K562 (cell line): ENCODE results near the gene RHOB. TPM values are rescaled to one million over a fixed set of nuclear protein-coding genes. Genes with fewer than 3 reads are reported as not detected.

Source experiments
- CREM ChIP-seq: IDR thresholded peaks from 2 replicates; pipeline ENCODE4 v1.6.1; 2014; ENCODE audit warnings: antibody characterized with exemption, low read depth
- ILK ChIP-seq: fragments of 450-650 bp; IDR thresholded peaks from 2 replicates; pipeline ENCODE4 v1.6.1; 2016; ENCODE audit warnings: missing genetic modification characterization, low read depth, mild to moderate bottlenecking, missing compliant biosample characterization, moderate library complexity, borderline replicate concordance
- POLR2G ChIP-seq: fragments of 200-400 bp; formaldehyde crosslinking; IDR thresholded peaks from 2 replicates; pipeline ENCODE4 v1.6.1; 2017; ENCODE audit warnings: low read depth, mild to moderate bottlenecking, antibody characterized with exemption, low read length, moderate library complexity
- POU5F1 ChIP-seq: fragments of 150-350 bp; IDR thresholded peaks from 2 replicates; pipeline ENCODE4 v1.6.1; 2014; ENCODE audit warnings: borderline replicate concordance, low read length, low read depth, mild to moderate bottlenecking; ENCODE audit not compliant: partially characterized antibody
- SMAD2 ChIP-seq: fragments of 150-350 bp; IDR thresholded peaks from 2 replicates; pipeline ENCODE4 v1.6.1; 2014; ENCODE audit warnings: low read depth, mild to moderate bottlenecking, low read length
- SP2 ChIP-seq: IDR thresholded peaks from 2 replicates; pipeline ENCODE4 v1.6.1; 2011; ENCODE audit warnings: mild to moderate bottlenecking, low read depth, low read length, moderate library complexity; ENCODE audit not compliant: poor library complexity, severe bottlenecking; ENCODE audit errors: extremely low read depth
- ZBED1 ChIP-seq: IDR thresholded peaks from 2 replicates; pipeline ENCODE4 v1.6.1; 2014
- ZBTB7A ChIP-seq: IDR thresholded peaks from 2 replicates; pipeline ENCODE4 v1.6.1; 2011; ENCODE audit warnings: low read depth, mild to moderate bottlenecking, low read length, moderate library complexity, borderline replicate concordance; ENCODE audit not compliant: control insufficient read depth
- polyA plus RNA-seq, 8 experiments: library from polyadenylated mRNA; depleted of rRNA in 4 of 8; stranded (reverse) in 5 of 8; unstranded in 3 of 8; fragments of >200 nt; fragmentation: Nextera tagmentation in 2 of 8; fragmentation: Illumina TruSeq in 1 of 8; extraction: Ambion mirVana in 2 of 8; extraction: Trizol in 1 of 8; gene quantifications; 2 replicates each; pipeline versions ENCODE4 v1.2.1 to v1.2.3, GENCODE V29; 2011 to 2014; ENCODE audit warnings: inconsistent platforms in 1 of 8, missing spikeins in 1 of 8
- total RNA-seq, 7 experiments: library from RNA; depleted of rRNA in 6 of 7; stranded (reverse); fragments of >200 nt in 6 of 7; fragmentation: Illumina TruSeq in 2 of 7; extraction: Trizol in 2 of 7; gene quantifications; 2 replicates each; pipeline versions ENCODE4 v1.2.1 to v1.2.3, GENCODE V29; 2011 to 2021; ENCODE audit warnings: low replicate concordance in 1 of 7
- TF ChIP-seq, protein P1 (sequence below): sonication (generic); formaldehyde crosslinking; IDR thresholded peaks from 2 replicates; pipeline ENCODE4 v1.8.0; 2022; ENCODE audit warnings: mild to moderate bottlenecking, low read depth, missing genetic modification reagents
- TF ChIP-seq, protein P2 (sequence below): fragments of 450-650 bp; IDR thresholded peaks from 2 replicates; pipeline ENCODE4 v1.6.1; 2016; ENCODE audit warnings: missing biosample characterization, missing genetic modification characterization
- TF ChIP-seq, protein P3 (sequence below): fragments of 450-650 bp; IDR thresholded peaks from 2 replicates; pipeline ENCODE4 v1.6.1; 2016; ENCODE audit warnings: low read depth
- TF ChIP-seq, protein P4 (sequence below), 2 experiments: IDR thresholded peaks; 2 replicates each; pipeline ENCODE4 v1.6.1; 2012; ENCODE audit warnings: improper control_type of control experiment in 2 of 2, low read depth in 2 of 2, low read length in 2 of 2, borderline replicate concordance in 1 of 2

RHOB gene
- total and polyA plus RNA-seq, 9 of the 15 experiments (the other 6 are each of a cell fraction or from before 2014, with no cell fraction given) = 0.07 to 4.8 (median 1.1) TPM

DNA sequence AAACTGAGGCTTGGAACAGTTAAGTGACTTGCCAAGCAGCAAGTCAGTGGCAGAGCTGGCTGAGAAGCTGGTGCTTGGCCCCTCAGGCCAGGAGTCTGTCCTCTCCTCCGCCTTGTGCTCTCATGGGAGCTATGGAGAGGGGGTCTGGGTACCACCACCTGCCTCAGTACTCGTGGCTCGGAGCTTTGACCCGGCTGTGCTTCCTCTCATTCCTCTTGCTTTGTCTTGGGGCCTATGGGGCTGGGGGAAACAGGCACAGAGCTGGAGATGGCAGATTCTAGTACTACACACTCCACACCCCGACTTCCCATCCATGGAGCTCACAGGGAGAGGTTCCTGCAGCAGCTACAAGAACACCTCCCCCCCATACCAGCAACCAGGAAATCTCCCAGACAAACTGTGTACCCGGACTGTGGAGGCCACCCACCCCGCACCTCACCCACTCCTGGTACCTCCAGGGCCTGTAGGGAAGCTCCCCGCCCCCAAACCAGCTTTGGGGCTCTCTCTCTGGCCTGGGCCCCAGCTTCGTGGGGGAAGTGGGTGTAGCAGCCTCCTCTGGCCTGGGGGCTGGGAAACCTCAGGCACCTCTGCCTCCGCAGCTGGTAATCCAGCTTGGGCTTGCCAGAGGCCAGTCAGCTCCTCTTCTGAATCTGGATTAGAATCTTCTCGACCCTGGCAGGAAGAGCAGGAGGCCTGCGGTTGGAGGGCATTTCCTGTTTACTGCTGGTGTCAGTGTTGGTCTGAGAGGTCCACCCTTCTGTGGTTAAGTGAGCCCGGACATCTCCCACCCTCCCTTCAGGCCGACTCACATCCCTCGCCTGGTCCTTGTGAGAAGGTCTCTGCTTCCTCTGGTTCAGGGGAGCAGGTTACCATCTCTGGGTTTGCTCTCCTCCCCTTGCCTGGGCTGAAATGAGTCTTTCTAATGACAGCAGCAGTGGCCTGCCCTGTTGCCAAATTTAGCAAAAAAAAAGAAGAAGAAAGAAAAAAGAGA is 22.3 kb upstream of the RHOB start (continued):
- TF ChIP-seq, protein P1, sequence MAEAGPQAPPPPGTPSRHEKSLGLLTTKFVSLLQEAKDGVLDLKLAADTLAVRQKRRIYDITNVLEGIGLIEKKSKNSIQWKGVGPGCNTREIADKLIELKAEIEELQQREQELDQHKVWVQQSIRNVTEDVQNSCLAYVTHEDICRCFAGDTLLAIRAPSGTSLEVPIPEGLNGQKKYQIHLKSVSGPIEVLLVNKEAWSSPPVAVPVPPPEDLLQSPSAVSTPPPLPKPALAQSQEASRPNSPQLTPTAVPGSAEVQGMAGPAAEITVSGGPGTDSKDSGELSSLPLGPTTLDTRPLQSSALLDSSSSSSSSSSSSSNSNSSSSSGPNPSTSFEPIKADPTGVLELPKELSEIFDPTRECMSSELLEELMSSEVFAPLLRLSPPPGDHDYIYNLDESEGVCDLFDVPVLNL (CRISPR knock-in tag) = no peak
- TF ChIP-seq POU5F1 = no peak
- TF ChIP-seq ILK = no peak
- TF ChIP-seq, protein P2, sequence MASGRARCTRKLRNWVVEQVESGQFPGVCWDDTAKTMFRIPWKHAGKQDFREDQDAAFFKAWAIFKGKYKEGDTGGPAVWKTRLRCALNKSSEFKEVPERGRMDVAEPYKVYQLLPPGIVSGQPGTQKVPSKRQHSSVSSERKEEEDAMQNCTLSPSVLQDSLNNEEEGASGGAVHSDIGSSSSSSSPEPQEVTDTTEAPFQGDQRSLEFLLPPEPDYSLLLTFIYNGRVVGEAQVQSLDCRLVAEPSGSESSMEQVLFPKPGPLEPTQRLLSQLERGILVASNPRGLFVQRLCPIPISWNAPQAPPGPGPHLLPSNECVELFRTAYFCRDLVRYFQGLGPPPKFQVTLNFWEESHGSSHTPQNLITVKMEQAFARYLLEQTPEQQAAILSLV (tag) = no peak
- TF ChIP-seq, protein P3, sequence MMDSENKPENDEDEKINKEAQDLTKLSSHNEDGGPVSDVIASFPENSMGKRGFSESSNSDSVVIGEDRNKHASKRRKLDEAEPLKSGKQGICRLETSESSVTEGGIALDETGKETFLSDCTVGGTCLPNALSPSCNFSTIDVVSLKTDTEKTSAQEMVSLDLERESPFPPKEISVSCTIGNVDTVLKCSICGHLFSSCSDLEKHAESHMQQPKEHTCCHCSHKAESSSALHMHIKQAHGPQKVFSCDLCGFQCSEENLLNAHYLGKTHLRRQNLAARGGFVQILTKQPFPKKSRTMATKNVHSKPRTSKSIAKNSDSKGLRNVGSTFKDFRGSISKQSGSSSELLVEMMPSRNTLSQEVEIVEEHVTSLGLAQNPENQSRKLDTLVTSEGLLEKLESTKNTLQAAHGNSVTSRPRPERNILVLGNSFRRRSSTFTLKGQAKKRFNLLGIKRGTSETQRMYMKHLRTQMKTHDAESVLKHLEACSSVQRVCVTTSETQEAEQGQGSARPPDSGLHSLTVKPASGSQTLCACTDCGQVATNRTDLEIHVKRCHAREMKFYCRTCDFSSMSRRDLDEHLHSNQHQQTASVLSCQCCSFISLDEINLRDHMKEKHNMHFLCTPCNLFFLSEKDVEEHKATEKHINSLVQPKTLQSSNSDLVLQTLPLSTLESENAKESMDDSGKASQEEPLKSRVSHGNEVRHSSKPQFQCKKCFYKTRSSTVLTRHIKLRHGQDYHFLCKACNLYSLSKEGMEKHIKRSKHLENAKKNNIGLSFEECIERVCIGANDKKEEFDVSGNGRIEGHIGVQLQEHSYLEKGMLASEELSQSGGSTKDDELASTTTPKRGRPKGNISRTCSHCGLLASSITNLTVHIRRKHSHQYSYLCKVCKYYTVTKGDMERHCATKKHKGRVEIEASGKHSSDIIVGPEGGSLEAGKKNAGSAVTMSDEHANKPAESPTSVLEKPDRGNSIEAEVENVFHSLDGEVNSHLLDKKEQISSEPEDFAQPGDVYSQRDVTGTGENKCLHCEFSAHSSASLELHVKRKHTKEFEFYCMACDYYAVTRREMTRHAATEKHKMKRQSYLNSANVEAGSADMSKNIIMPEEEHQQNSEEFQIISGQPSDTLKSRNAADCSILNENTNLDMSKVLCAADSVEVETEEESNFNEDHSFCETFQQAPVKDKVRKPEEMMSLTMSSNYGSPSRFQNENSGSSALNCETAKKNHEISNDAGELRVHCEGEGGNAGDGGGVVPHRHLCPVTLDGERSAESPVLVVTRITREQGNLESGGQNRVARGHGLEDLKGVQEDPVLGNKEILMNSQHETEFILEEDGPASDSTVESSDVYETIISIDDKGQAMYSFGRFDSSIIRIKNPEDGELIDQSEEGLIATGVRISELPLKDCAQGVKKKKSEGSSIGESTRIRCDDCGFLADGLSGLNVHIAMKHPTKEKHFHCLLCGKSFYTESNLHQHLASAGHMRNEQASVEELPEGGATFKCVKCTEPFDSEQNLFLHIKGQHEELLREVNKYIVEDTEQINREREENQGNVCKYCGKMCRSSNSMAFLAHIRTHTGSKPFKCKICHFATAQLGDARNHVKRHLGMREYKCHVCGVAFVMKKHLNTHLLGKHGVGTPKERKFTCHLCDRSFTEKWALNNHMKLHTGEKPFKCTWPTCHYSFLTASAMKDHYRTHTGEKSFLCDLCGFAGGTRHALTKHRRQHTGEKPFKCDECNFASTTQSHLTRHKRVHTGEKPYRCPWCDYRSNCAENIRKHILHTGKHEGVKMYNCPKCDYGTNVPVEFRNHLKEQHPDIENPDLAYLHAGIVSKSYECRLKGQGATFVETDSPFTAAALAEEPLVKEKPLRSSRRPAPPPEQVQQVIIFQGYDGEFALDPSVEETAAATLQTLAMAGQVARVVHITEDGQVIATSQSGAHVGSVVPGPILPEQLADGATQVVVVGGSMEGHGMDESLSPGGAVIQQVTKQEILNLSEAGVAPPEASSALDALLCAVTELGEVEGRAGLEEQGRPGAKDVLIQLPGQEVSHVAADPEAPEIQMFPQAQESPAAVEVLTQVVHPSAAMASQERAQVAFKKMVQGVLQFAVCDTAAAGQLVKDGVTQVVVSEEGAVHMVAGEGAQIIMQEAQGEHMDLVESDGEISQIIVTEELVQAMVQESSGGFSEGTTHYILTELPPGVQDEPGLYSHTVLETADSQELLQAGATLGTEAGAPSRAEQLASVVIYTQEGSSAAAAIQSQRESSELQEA = no peak
- TF ChIP-seq SMAD2 = no peak
- TF ChIP-seq POLR2G = 0 out of 2 replicates have a peak, but pooled peaks have one; percentile 32
- TF ChIP-seq ZBTB7A = 0 out of 2 replicates have a peak, but pooled peaks have one; percentile 28
- no peak for TF ChIP-seq SP2
- TF ChIP-seq, protein P4, sequence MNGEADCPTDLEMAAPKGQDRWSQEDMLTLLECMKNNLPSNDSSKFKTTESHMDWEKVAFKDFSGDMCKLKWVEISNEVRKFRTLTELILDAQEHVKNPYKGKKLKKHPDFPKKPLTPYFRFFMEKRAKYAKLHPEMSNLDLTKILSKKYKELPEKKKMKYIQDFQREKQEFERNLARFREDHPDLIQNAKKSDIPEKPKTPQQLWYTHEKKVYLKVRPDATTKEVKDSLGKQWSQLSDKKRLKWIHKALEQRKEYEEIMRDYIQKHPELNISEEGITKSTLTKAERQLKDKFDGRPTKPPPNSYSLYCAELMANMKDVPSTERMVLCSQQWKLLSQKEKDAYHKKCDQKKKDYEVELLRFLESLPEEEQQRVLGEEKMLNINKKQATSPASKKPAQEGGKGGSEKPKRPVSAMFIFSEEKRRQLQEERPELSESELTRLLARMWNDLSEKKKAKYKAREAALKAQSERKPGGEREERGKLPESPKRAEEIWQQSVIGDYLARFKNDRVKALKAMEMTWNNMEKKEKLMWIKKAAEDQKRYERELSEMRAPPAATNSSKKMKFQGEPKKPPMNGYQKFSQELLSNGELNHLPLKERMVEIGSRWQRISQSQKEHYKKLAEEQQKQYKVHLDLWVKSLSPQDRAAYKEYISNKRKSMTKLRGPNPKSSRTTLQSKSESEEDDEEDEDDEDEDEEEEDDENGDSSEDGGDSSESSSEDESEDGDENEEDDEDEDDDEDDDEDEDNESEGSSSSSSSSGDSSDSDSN (IDR thresholded peaks at IDR 0.05; ENCODE audit: borderline replicate concordance in 1 of 2, low read depth in 2 of 2, low read length in 2 of 2) = no peak
- TF ChIP-seq CREM = 0 out of 2 replicates have a peak, but pooled peaks have one; percentile 1
- no peak for TF ChIP-seq ZBED1
